Vagina (tissue), 2 donors: ENCODE results near the gene NCOA3. TPM values are rescaled to one million over a fixed set of nuclear protein-coding genes. Genes with fewer than 3 reads are reported as not detected.

Source experiments
- DNase-seq, 2 donors: peaks; one replicate each; pipeline ENCODE4 v3.0.0-alpha.2; 2017; ENCODE audit errors: extremely low spot score in 2 of 2
- H3K27ac ChIP-seq: fragments of 200-600 bp; sonication (generic); one replicate; pipeline ENCODE4 v1.5.1; 2019
- H3K27me3 ChIP-seq: fragments of 200-600 bp; sonication (generic); one replicate; pipeline ENCODE4 v1.5.1; 2019
- H3K36me3 ChIP-seq, 2 donors: fragments of 200-600 bp; sonication (generic); one replicate each; pipeline ENCODE4 v1.5.1; 2017 to 2019
- H3K4me1 ChIP-seq: fragments of 200-600 bp; sonication (generic); one replicate; pipeline ENCODE4 v1.5.1; 2019
- H3K4me3 ChIP-seq, 2 donors: fragments of 200-600 bp; sonication (generic); 1 replicate in 1 of 2; 2 replicates in 1 of 2; pipeline ENCODE4 v1.5.1; 2016 to 2019
- H3K9me3 ChIP-seq: fragments of 200-600 bp; sonication (generic); one replicate; pipeline ENCODE4 v1.5.1; 2019
- CTCF ChIP-seq, 3 experiments: fragments of 450-650 bp in 2 of 3; fragments of 200-600 bp in 1 of 3; sonication (generic) in 1 of 3; IDR thresholded peaks; one replicate each; pipeline ENCODE4 v1.5.1; 2017 to 2019; ENCODE audit warnings: antibody characterized with exemption in 3 of 3, mild to moderate bottlenecking in 2 of 3, moderate library complexity in 2 of 3
- POLR2A ChIP-seq, 2 donors: fragments of 450-650 bp; IDR thresholded peaks; one replicate each; pipeline ENCODE4 v1.6.1; 2017; ENCODE audit warnings: antibody characterized with exemption in 2 of 2, mild to moderate bottlenecking in 2 of 2, moderate library complexity in 2 of 2
- POLR2AphosphoS5 ChIP-seq, 2 donors: sonication (generic); formaldehyde crosslinking; IDR thresholded peaks; one replicate each; pipeline ENCODE4 v1.9.0; 2017; ENCODE audit warnings: antibody characterized with exemption in 2 of 2, mild to moderate bottlenecking in 2 of 2, low read depth in 1 of 2; ENCODE audit not compliant: insufficient read depth in 1 of 2
- intact Hi-C: fragments of 100-400 bp; cut with DNase I; formaldehyde crosslinking; loops from one replicate; pipeline ENCODE4 v1.15.1; 2023
- total RNA-seq: library from RNA; depleted of rRNA; stranded (reverse); fragments of >200 nt; gene quantifications from one replicate; pipeline ENCODE4 v1.2.3, GENCODE V29; 2016

The NCOA3 gene
- total RNA-seq, 1 donor from 2014 or later = 47.1 TPM

GRCh38 chr20:47688385-47689381, 187.0 kb downstream of the NCOA3 start:
- intact Hi-C loops = loop anchor here (10.0 kb wide), 1 partner anchor 96 kb away; the partner anchor contains the start of gene SULF2
- H3K36me3 ChIP-seq = peaks cover 0 to 64% of the 10 kb centered on the region in 2 donors
- no peaks in the 10 kb centered on the region for H3K4me1 ChIP-seq
- H3K9me3 ChIP-seq = peaks cover 14% of the 10 kb centered on the region
- DNase-seq = no peak
- H3K27me3 ChIP-seq = no peaks in the 10 kb centered on the region
- H3K27ac ChIP-seq = no peak overlapping the region
- TF ChIP-seq POLR2AphosphoS5 (IDR thresholded peaks at IDR 0.05; ENCODE audit: insufficient read depth in 1 of 2, low read depth in 1 of 2) (no peak), CTCF (IDR thresholded peaks at IDR 0.05) (no peak), POLR2A (IDR thresholded peaks at IDR 0.05) (no peak)
- H3K4me3 ChIP-seq = no peak overlapping the region

- no peak overlapping the region for H3K27ac ChIP-seq
- intact Hi-C loops = loop anchor here (10.0 kb wide), 1 partner anchor 95 kb away; the partner anchor contains the start of gene SULF2
- H3K4me1 ChIP-seq = no peaks in the 10 kb centered on the region
- TF ChIP-seq POLR2AphosphoS5 (IDR thresholded peaks at IDR 0.05; ENCODE audit: insufficient read depth in 1 of 2, low read depth in 1 of 2) (no peak), POLR2A (IDR thresholded peaks at IDR 0.05) (no peak), CTCF (IDR thresholded peaks at IDR 0.05) (no peak)
- H3K4me3 ChIP-seq = no peak overlapping the region
- no peak for DNase-seq
- H3K36me3 ChIP-seq = peaks cover 0 to 63% of the 10 kb centered on the region in 2 donors
- no peaks in the 10 kb centered on the region for H3K27me3 ChIP-seq
- H3K9me3 ChIP-seq = peaks cover 14% of the 10 kb centered on the region
Measured at GRCh38 chr20:47689731-47690130, 188.0 kb downstream of the NCOA3 start.

DNA sequence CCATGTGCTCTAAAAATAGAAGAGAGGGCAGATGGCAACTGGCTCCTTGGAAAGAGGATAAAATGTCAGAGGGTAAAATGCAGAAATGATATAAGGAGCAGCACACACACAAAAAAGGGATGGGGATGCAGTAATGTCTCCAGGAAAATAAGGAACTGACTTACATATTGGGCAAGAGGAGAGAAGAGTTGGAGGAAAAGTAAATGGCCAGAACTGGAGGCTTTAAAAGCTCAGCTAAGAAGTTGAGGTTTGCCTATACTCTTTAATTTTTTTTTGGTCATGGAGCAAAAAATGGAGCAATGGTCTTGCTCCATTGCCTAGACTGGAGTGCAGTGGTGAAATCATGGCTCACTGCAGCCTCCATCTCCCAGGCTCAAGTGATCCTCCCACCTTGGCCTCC, 189.9 kb downstream of the NCOA3 start:
- no peak for DNase-seq
- TF ChIP-seq POLR2AphosphoS5 (IDR thresholded peaks at IDR 0.05; ENCODE audit: insufficient read depth in 1 of 2, low read depth in 1 of 2) (no peak), POLR2A (IDR thresholded peaks at IDR 0.05) (no peak), CTCF (IDR thresholded peaks at IDR 0.05) (no peak)
- no peaks in the 10 kb centered on the region for H3K4me1 ChIP-seq
- H3K27ac ChIP-seq = no peak overlapping the region
- no peaks in the 10 kb centered on the region for H3K27me3 ChIP-seq
- H3K4me3 ChIP-seq = no peak overlapping the region
- H3K9me3 ChIP-seq = peaks cover 14% of the 10 kb centered on the region
- intact Hi-C loops = no loop called here
- peaks cover 0 to 55% of the 10 kb centered on the region in 2 donors for H3K36me3 ChIP-seq

DNA sequence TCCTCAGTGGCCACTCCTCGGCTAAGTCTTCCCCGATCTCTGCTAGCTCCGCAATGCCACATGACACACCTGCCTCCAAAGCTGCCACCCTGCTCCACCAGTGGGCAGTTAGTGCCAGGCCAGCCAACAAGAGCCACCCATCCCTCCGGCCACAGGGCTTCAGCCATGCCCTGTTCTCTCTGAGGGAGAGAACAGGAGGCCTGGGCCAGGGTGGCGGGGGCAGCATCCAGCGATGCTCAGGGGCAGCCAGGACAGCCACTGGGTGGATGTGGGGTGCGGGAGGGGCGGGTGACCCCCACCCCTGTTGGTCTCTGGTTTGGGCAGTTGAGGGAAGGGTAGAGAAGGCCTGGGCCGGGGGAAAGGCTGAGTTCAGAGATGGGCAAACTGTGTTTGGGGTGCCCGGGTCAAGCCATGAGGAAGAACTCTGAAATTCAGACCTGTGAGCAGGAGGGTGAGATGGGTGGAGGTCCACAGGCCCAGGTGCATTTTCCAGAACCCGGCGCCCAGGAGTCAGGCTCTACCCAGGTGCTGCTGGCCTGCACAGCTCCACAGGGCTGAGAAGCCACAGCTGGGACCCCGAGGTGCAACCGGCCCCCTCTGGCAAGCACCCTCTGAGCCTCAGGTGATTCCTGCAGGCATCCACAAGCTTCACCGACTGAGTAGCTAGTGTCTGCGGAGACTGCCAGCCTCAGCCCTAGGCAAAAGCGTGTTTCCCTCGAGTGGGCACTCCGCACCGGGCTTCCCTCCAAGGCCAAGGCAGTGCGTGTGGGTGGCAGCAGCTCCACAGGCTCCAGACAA, 192.5 kb downstream of the NCOA3 start:
- no peak overlapping the region for H3K27ac ChIP-seq
- H3K9me3 ChIP-seq = peaks cover 14% of the 10 kb centered on the region
- H3K27me3 ChIP-seq = no peaks in the 10 kb centered on the region
- DNase-seq = no peak
- TF ChIP-seq POLR2A (IDR thresholded peaks at IDR 0.05) (no peak), CTCF (IDR thresholded peaks at IDR 0.05) (no peak), POLR2AphosphoS5 (IDR thresholded peaks at IDR 0.05; ENCODE audit: insufficient read depth in 1 of 2, low read depth in 1 of 2) (no peak)
- H3K4me3 ChIP-seq = no peak overlapping the region
- peaks cover 0 to 60% of the 10 kb centered on the region in 2 donors for H3K36me3 ChIP-seq
- no peaks in the 10 kb centered on the region for H3K4me1 ChIP-seq
- intact Hi-C loops = no loop called here
